Mesenteric fat pad (tissue), 1 donor: Measurements from ENCODE around the gene KAT5. TPM values are rescaled to one million over a fixed set of nuclear protein-coding genes. Genes with fewer than 3 reads are reported as not detected.
"Not testable (repeated sequence)": the region's sequence is repeated elsewhere in the genome, so short reads cannot be mapped to it uniquely, and the experiment has no call there.

ENCODE experiments used
- DNase-seq: peaks from one replicate; pipeline ENCODE4 v3.0.0-alpha.2; 2020; ENCODE audit warnings: low spot score
- total RNA-seq: library from RNA; stranded (reverse); fragmentation: NEBNext Ultra II Directional; extraction: Animal tissue kit (Norgen Biotek cat#: 25700); gene quantifications from one replicate; pipeline ENCODE4 v1.2.1, GENCODE V29; 2021
- donor health status: DM: yes; HTN: yes; CAD: no.

KAT5 gene
- total RNA-seq, 1 donor from 2014 or later, result 49.9 TPM

GRCh38 chr11:65743681-65744025 lies 31.6 kb downstream of the KAT5 start:
- no peak for DNase-seq

DNA sequence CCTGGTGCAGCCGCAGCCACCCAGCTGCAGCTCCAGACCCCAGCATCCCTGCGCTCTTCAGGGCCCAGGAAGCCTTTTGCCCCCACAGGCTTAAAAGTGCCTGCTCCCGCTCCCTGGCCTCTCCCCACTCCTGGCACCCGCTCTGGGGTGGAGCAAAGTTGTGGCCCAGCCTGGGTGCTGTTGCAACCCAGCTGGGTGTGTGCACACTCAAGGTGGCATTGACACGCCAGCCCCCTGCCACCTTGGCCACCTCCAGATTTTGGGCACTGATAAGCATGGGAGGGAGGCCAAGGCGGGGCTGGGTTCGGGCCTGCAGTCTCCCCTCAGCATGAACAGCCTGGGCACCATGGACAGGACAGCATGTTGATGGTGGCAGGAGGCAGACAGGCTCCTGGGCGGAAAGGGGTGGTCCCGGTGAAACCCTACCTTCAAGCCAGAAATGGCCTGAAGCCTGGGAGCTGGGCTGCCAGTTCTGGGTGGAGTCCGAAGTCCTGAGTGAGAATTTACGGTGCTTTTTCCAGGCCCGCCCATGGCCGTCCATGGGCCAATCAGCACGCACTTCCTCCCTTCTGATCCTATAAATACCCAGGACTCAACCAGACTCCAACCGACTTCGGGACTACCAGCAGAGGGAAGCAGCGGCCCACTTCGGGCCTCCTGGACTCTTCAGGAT lies 32.1 kb downstream of the KAT5 start:
- no peak for DNase-seq

- no peak for DNase-seq
Measured at GRCh38 chr11:65744699-65745042, 32.6 kb downstream of the KAT5 start.

GRCh38 chr11:65745049-65745448 lies 33.0 kb downstream of the KAT5 start:
- DNase-seq, result no peak

- DNase-seq, result not testable (repeated sequence)
Measured at GRCh38 chr11:65762169-65762568, 50.1 kb downstream of the KAT5 start.

- DNase-seq, result not testable (repeated sequence)
Measured at GRCh38 chr11:65762816-65763215, 50.8 kb downstream of the KAT5 start.

- no peak for DNase-seq
Measured at GRCh38 chr11:65764434-65764833, 52.4 kb downstream of the KAT5 start.

GRCh38 chr11:65766535-65766934 lies 54.5 kb downstream of the KAT5 start:
- DNase-seq, result no peak

GRCh38 chr11:65767406-65767805 lies 55.4 kb downstream of the KAT5 start:
- no peak for DNase-seq

DNA sequence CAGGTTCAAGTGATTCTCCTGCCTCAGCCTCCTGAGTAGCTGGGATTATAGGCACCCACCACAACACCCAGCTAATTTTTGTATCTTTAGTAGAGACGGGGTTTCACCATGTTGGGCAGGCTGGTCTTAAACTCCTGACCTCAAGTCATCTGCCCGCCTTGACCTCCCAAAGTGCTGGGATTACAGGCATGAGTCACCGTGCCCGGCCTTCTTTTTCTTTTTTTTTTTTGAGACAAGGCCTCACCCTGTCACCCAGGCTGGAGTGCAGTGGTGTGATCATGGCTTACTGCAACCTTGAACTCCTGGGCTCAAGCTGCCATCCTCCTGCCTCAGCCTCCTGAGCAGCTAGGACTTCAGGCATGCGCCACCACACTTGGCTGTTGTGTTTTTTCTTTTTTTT lies 55.8 kb downstream of the KAT5 start:
- not testable (repeated sequence) for DNase-seq

Other genes starting within 250 kb of the KAT5 start
- 11,495 TPM for gene MALAT1, start 213.2 kb upstream of the KAT5 start, total RNA-seq
- gene SCYL1, start 187.2 kb upstream of the KAT5 start, total RNA-seq, result 87.0 TPM
- 91.9 TPM for gene LTBP3, start 153.9 kb upstream of the KAT5 start, total RNA-seq
- gene ZNRD2, start 141.8 kb upstream of the KAT5 start, total RNA-seq, result 34.9 TPM
- 37.4 TPM for gene FAM89B, start 139.7 kb upstream of the KAT5 start, total RNA-seq
- gene EHBP1L1, start 136.2 kb upstream of the KAT5 start, total RNA-seq, result 78.6 TPM
- 1.5 TPM for gene KCNK7, start 116.5 kb upstream of the KAT5 start, total RNA-seq
- gene MAP3K11, start 98.0 kb upstream of the KAT5 start, total RNA-seq, result 67.6 TPM
- 30.6 TPM for gene PCNX3, start 96.5 kb upstream of the KAT5 start, total RNA-seq
- 54.5 TPM for gene SIPA1, start 74.2 kb upstream of the KAT5 start, total RNA-seq
- 80.0 TPM for gene RELA, start 49.3 kb upstream of the KAT5 start, total RNA-seq
- 71.8 TPM for gene RNASEH2C, start 8.5 kb downstream of the KAT5 start, total RNA-seq
- gene AP5B1, start 68.7 kb downstream of the KAT5 start, total RNA-seq, result 51.8 TPM
- not detected for gene OVOL1, start 74.8 kb downstream of the KAT5 start, total RNA-seq
- not detected for gene SNX32, start 121.7 kb downstream of the KAT5 start, total RNA-seq
- gene CFL1, start 145.9 kb downstream of the KAT5 start, total RNA-seq, result 818 TPM
- gene MUS81, start 148.2 kb downstream of the KAT5 start, total RNA-seq, result 38.0 TPM
- gene EFEMP2, start 160.5 kb downstream of the KAT5 start, total RNA-seq, result 87.7 TPM
- 1.3 TPM for gene CTSW, start 167.6 kb downstream of the KAT5 start, total RNA-seq
- gene FIBP, start 176.2 kb downstream of the KAT5 start, total RNA-seq, result 46.5 TPM
- 26.0 TPM for gene CCDC85B, start 178.4 kb downstream of the KAT5 start, total RNA-seq
- 58.3 TPM for gene FOSL1, start 188.1 kb downstream of the KAT5 start, total RNA-seq
- gene C11orf68, start 206.8 kb downstream of the KAT5 start, total RNA-seq, result 33.4 TPM
- gene DRAP1, start 207.2 kb downstream of the KAT5 start, total RNA-seq, result 87.0 TPM
- not detected for gene TSGA10IP, start 233.2 kb downstream of the KAT5 start, total RNA-seq
- gene SART1, start 249.5 kb downstream of the KAT5 start, total RNA-seq, result 47.9 TPM